SU-DHL-6 (cell line): ENCODE data around the gene SPINT3.

Experiments used
- CTCF ChIP-seq: fragments of 200-600 bp; sonication (generic); IDR thresholded peaks from one replicate; pipeline ENCODE4 v1.5.1; 2017; ENCODE audit warnings: antibody characterized with exemption, mild to moderate bottlenecking, low read length, moderate library complexity; ENCODE audit not compliant: insufficient read depth, poor library complexity, severe bottlenecking
- EZH2phosphoT487 ChIP-seq: fragments of 200-600 bp; sonication (generic), shearing (Covaris generic); conservative IDR thresholded peaks from 2 replicates; pipeline ENCODE4 v1.6.1; 2018; ENCODE audit warnings: mild to moderate bottlenecking, antibody characterized with exemption, low read length, moderate library complexity, mixed read lengths

- TF ChIP-seq CTCF (no peak), EZH2phosphoT487 (no peak)
Measured at GRCh38 chr20:45506398-45506797, 9.0 kb downstream of the SPINT3 start.
